ENCODE measurements around the gene PLAC8. TPM values are rescaled to one million over a fixed set of nuclear protein-coding genes. Genes with fewer than 3 reads are reported as not detected.
A peak's percentile ranks its signal among the peaks of the same experiment; 100 is the strongest.

Gene PLAC8
- total RNA-seq, 1 experiment from 2014 or later, result 3.3 TPM

- Mint-ChIP-seq H3K4me1 (ENCODE audit: insufficient read depth, unreplicated experiment) (peaks cover 27% of the 10 kb centered on the region), H3K9me3 (ENCODE audit: unreplicated experiment) (no peaks in the 10 kb centered on the region), H3K27me3 (ENCODE audit: insufficient read depth, unreplicated experiment) (no peaks in the 10 kb centered on the region), H3K27ac (ENCODE audit: low read depth, unreplicated experiment) (peak overlapping the region; percentile 79), H3K4me3 (ENCODE audit: unreplicated experiment) (peak overlapping the region; percentile 68), H3K36me3 (ENCODE audit: insufficient read depth, unreplicated experiment) (peaks cover 7% of the 10 kb centered on the region)
- BruUV-seq (replicated peaks), result no TSS peak
- ChIA-PET POLR2A (interaction anchor here (0.8 to 2.2 kb wide), 8 partner anchors 11 to 149 kb away, joined by 3 to 9 read pairs (median 4); no protein-coding TSS in a partner anchor), CTCF (interaction anchor here (0.6 to 1.9 kb wide), 16 partner anchors 10 to 209 kb away, joined by 3 to 16 read pairs (median 4); no protein-coding TSS in a partner anchor)
- DNase-seq (ENCODE audit: unreplicated experiment), result no peak
- TF ChIP-seq CTCF (IDR thresholded peaks at IDR 0.05; ENCODE audit: unreplicated experiment), result no peak
- intact Hi-C loops (cut with micrococcal nuclease), result loop anchor here (2.0 kb wide), 1 partner anchor 146 kb away; no protein-coding TSS in a partner anchor
Measured at GRCh38 chr4:83110970-83111750, 3.4 kb downstream of the PLAC8 start.

- no peaks in the 10 kb centered on the region for H3K9me3 Mint-ChIP-seq (ENCODE audit: unreplicated experiment)
- POLR2A ChIA-PET, result interaction anchor here (0.6 to 2.2 kb wide), 7 partner anchors 10 to 255 kb away, joined by 3 to 9 read pairs (median 4); no protein-coding TSS in a partner anchor
- BruUV-seq (replicated peaks), result no TSS peak
- CTCF ChIA-PET, result interaction anchor here (0.6 to 1.9 kb wide), 21 partner anchors 8 to 171 kb away, joined by 3 to 16 read pairs (median 3); no protein-coding TSS in a partner anchor
- H3K4me1 Mint-ChIP-seq (ENCODE audit: insufficient read depth, unreplicated experiment), result peaks cover 25% of the 10 kb centered on the region
- DNase-seq (ENCODE audit: unreplicated experiment), result peak; percentile 79
- peaks cover 4% of the 10 kb centered on the region for H3K36me3 Mint-ChIP-seq (ENCODE audit: insufficient read depth, unreplicated experiment)
- TF ChIP-seq CTCF (IDR thresholded peaks at IDR 0.05; ENCODE audit: unreplicated experiment), result peak; percentile 44
- intact Hi-C loops (cut with micrococcal nuclease), result loop anchor here (2.0 kb wide), 1 partner anchor 146 kb away; no protein-coding TSS in a partner anchor
- peak overlapping the region; percentile 68 for H3K4me3 Mint-ChIP-seq (ENCODE audit: unreplicated experiment)
- H3K27ac Mint-ChIP-seq (ENCODE audit: low read depth, unreplicated experiment), result peak overlapping the region; percentile 79
- H3K27me3 Mint-ChIP-seq (ENCODE audit: insufficient read depth, unreplicated experiment), result no peaks in the 10 kb centered on the region
Measured at GRCh38 chr4:83110223-83110945, 4.1 kb downstream of the PLAC8 start.

GRCh38 chr4:83109480-83110222 lies 4.9 kb downstream of the PLAC8 start:
- no peak for TF ChIP-seq CTCF (IDR thresholded peaks at IDR 0.05; ENCODE audit: unreplicated experiment)

More at GRCh38 chr4:83109480-83110222, 4.9 kb downstream of the PLAC8 start:
- H3K27ac Mint-ChIP-seq (ENCODE audit: low read depth, unreplicated experiment), result peak overlapping the region; percentile 79
- POLR2A ChIA-PET, result interaction anchor here (0.6 to 2.2 kb wide), 7 partner anchors 9 to 255 kb away, joined by 3 to 9 read pairs (median 4); no protein-coding TSS in a partner anchor
- DNase-seq (ENCODE audit: unreplicated experiment), result no peak
- no peaks in the 10 kb centered on the region for H3K9me3 Mint-ChIP-seq (ENCODE audit: unreplicated experiment)
- peak overlapping the region; percentile 68 for H3K4me3 Mint-ChIP-seq (ENCODE audit: unreplicated experiment)
- H3K27me3 Mint-ChIP-seq (ENCODE audit: insufficient read depth, unreplicated experiment), result no peaks in the 10 kb centered on the region
- intact Hi-C loops (cut with micrococcal nuclease), result loop anchor here (2.0 kb wide), 1 partner anchor 147 kb away; no protein-coding TSS in a partner anchor
- BruUV-seq (replicated peaks), result no TSS peak
- H3K36me3 Mint-ChIP-seq (ENCODE audit: insufficient read depth, unreplicated experiment), result no peaks in the 10 kb centered on the region
- CTCF ChIA-PET, result interaction anchor here (0.6 to 1.9 kb wide), 21 partner anchors 9 to 172 kb away, joined by 3 to 16 read pairs (median 3); no protein-coding TSS in a partner anchor
- peaks cover 18% of the 10 kb centered on the region for H3K4me1 Mint-ChIP-seq (ENCODE audit: insufficient read depth, unreplicated experiment)

All from MCF 10A (cell line).